AML-193 (cell line): ENCODE results near the gene ARHGEF40.

Experiments used
- DNase-seq, 2 experiments: peaks; one replicate each; lab custom pipeline; 2025; lab: John Stamatoyannopoulos, UW

Gene ARHGEF40

DNA sequence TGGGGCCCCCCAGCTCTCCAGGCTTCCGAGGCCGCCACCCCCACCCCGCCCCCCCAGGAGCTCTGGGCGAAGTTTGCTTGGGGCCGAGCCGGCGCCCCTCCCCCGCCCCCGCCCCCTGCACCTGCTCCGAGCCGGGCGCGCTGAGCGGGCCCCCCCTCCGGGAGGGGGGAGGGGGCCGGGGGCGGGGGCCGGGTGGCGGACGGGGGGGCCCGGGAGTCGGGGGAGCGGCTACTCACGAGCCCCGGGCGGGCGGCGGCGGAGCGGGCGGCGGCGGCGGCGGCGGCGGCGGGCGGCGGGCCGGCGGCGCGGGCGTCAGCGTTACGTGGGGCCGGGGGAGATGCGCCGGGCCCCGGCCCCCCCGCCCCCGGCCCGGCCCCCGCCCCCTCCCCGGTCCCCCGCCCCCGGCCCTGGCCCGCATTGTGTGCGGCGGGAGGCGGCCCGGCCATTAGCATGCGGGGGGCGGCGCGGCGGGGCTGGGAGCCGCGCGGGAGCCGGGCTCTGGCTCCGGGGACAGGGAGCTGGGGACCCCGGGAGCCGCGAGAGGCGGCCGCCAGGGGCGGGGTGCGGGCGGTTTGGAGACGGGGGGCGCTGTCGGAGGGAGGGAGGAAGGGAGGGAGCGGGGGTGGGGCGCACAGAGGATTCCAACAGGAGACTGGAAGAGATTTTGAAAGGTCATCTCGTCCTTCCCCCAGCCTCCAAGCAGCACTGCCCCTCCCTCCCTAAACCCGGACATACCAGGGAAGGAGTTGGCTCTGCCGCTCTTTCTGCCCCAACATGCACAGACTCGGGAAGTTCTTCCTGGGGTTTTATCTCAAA, 28.2 kb downstream of the ARHGEF40 start, which contains the start of gene ZNF219:
ZNF219 (minus strand) TSS at position 580 of the 816 bp plus-strand sequence. CDS start 5,064 bp downstream, outside the sequence.
- no peak for DNase-seq

DNA sequence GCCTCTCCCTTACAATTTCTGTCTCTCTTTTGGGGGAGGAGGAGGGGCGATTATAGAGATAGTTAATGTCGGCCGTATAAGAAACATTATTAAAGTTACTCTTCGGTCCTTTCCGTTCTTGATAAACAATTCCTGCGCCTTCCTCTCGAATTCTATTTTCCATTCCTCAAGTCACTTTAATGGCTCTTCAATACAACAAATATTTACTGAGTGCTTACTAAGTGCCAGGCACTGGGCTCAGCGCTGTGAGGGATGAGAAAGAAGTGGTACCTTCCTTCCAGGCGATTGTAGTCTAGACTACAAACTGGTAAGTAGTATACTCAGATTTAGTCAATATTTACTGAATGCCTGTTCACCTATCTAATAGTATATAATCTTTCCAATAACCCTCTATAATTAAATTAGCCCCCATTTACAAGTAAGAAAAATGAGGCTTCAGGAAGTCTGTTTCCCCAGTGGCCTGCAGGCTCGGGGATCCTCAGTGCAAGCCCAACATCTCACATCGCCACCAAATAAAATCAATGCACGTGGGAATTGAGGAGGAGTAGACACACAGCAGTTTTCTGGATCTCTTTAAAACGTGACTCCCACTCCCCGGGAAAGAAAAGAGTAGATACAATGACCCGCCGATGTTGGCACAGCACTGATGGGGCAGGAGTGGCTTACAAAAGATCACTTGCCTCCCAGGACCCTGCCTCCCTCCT, 28.9 kb downstream of the ARHGEF40 start:
- no peak for DNase-seq

DNA sequence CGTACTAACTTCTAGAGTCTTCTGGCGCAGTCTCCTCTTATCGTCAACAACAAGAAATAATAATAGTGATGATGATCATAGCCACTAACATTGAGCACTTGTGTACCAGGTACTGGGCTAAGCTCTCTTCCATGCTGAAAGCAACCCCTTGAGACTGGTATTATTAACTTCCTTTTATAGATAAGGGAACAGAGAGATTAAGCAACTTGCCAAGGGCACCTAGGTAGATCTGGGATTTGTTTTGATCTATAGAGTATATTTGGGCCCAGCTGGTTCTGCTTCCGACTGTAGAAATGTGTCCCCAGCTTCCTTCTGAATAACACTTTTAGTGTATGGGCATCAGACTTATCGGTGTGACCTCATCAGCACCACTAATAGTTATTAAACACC, 29.5 kb downstream of the ARHGEF40 start:
- no peak for DNase-seq

DNA sequence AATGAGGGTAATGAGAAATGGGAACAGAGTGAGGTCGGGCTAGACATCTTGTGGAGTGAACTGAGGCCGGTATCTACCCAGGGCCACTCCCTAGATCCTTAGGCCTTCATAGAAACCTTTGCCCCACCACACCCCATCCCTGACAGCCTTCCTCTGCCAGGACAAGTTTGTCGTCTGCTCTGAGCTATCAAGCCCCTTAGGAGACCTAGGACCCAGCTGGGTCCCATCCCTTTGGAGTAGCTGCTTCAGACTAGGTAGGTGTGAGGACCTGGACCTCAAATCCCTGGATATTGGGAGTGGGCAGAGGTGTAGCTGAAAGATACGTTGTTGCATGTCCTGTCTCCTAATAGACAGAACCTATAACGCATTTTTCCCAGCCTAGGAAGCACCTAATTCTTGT, 30.8 kb downstream of the ARHGEF40 start, which contains the start of gene TMEM253:
TMEM253 (plus strand) TSS at position 136 of the 400 bp plus-strand sequence. CDS start 278 bp downstream, outside the sequence.
- DNase-seq, result no peak

DNA sequence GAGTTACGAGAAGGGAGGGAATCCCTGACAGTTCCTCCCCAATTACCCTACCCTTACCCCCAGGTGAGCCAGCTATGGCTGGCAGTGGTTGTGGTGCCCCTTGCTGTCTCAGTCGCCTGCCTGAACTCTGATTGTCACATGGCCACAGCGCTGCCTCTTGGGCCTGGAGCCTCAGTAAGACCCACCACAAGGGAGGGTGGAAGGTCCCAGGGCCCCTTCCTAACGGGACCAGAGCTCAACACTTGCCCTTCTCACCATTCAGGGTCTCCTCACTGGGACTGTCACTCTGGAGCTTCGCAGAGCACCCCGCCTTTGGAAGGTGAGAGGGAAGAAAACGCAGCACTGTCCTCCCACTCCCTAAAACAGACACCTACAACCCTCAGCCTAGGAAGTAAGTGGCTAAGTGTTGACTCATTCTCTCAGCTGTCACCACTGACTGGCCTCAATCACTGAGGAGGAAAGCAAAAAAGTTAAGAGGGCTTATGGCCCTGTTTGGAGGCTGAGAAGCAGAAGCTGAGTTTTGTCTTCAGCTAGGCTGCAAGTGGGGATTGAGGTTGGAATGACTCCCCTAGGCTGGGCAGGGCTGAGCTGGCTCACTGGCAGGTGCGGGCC, 31.8 kb downstream of the ARHGEF40 start:
- no peak for DNase-seq

DNA sequence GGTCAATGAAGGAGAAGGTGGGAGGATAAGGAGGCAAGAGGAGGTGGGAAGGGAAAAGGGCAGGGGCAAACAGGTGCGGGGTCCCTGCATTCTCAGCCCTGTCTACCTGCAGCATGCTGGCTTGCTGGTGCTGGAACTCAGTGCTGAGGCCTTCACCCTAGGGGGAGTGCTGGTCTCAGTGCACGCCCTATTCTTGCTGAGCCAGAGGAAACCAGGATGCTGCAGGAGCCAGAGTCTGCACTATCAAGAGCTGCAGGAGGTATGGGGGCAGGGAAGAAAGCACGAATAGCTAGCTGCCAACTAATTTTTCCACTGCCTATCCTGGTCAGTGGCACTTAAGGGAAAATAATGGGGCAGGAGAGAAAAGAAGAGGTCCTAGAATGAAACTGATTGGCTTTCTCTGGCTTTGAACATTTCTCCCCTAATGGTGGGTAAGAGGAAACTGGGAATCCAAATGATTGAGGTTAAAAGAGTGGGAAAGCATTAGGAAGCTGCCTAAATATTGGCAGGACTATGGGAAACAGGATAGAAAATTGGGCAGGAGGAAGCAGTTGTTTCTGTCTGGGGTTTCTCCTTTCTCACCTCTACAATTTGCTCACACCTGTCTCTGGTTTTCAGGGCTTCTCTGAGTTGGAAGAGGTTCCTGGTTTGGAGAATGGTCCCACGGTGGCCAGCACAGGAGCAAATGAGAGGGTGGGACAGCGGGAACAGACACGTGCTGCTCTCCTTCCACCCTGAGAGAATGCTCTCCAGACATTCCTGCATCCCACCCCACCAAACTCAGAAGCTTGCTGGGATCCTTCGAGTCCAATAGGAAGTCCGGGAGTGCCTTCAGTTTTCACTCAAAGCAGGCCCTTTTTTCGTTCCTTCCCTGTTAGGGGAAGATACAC, 32.7 kb downstream of the ARHGEF40 start:
- DNase-seq, result no peak

DNA sequence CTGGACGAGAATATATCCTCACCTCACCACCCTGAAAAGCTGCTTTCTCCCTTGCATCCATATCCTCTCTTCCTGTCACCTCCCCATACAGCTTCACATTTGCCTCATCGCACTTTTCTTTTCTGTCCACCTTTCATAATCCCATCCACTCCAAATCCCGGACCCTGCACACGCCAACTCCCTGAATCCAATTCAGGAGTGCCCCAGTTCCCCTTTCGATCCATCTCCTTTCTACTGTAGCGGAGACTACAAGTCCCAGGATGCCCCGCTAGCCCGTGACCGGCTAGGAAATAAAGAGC, 33.3 kb downstream of the ARHGEF40 start:
- no peak for DNase-seq

DNA sequence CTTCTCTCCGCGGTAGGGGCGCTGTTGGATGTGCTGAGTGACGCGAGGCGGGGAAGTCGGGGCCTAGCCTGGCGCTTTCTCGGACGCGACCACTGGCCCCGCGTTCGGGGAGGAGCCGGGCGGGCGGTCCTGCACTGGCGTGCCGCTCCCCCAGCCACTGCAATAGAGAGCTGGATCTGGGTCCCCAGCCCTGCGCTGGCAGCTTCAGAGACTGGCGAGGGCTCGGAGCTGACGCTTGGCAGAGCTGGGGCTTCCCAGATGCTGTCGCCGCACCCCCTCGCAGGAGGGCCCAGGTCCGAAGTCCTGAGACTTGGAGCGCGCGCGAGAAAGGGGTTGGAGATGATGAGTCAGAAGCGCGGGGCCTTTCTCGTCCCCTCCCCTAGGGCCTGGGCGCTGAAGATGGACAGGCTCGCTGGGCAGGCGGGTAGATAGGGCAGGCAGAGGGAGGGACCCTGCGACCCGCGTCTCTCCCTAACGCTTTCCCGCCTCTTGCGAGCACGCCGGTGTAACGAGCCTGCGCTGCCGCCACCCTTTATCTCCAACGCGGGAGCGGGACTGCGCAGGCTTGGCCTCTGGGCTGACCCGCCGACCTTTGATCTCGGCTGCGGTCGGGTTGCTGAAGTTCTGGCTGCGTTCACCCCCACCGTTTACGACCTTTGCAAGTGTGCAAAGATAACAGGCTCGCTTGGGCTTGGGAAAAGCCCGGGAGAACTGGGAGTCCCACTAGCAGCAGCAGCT, 33.8 kb downstream of the ARHGEF40 start:
- peak; percentile 95 to 96 for DNase-seq

DNA sequence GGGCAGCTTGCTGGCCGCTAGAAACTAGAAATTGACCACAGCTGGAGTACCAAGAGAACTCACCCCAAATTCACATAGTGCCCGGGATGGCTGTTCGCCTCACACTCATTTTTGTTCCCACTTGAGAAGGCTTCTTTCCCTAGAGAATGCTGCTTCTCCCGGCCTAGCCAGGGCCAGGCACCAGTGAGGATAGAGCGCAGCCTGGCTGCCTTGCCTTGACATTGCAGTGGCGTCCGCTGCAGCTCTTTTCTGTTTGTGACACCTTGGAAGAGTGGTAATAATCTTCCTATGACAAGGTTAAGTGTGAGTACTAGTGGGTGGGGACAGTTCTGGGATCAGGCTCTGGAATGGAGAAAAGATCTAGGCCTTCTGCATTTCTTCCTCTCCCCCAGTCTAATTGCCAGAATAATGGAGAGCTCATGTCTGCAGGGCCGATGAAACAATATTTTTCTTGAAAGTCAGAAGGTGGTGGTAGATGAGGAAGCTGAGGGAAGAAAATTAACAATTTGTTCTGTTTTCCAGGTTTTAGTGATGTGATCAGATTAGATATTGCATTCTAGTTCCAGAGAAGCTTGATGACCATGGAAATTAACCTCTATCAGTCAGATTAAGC, 34.5 kb downstream of the ARHGEF40 start:
- DNase-seq, result peak; percentile 41 to 52

DNA sequence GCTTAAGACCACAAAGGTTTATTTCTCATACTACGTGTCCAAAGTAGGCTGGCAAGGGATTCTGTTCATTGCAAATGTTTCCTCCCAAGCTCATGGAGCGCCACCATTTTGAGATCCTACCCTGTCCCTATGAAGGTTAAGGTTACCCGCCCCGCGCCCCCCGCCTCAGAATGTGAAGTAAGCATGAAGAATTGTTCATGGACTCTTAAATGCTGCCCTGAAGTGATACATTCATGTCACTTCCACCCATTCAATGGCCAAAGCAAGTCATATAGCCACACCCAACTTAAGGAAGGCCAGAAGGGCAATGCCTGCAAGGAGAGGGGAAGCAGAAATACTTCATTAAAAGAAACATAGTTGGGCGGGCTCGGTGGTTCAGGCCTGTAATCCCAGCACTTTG, 35.0 kb downstream of the ARHGEF40 start:
- no peak for DNase-seq

DNA sequence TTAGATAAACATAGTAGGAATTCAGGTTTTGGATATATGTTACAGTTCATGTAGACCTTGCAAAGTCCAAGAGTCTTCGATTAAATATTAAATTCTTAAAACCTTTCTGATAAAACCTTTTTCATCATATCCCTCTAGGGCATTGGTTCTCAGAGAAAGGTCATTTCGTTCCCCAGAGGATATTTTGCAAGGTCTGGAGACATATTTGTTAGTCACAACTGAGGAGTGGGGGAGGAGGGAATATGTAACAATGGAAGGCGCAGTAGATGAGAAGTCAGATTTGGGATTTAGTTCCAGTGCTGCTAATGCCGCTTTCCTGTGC, 36.0 kb downstream of the ARHGEF40 start:
- DNase-seq, result peak; percentile 9 to 29

DNA sequence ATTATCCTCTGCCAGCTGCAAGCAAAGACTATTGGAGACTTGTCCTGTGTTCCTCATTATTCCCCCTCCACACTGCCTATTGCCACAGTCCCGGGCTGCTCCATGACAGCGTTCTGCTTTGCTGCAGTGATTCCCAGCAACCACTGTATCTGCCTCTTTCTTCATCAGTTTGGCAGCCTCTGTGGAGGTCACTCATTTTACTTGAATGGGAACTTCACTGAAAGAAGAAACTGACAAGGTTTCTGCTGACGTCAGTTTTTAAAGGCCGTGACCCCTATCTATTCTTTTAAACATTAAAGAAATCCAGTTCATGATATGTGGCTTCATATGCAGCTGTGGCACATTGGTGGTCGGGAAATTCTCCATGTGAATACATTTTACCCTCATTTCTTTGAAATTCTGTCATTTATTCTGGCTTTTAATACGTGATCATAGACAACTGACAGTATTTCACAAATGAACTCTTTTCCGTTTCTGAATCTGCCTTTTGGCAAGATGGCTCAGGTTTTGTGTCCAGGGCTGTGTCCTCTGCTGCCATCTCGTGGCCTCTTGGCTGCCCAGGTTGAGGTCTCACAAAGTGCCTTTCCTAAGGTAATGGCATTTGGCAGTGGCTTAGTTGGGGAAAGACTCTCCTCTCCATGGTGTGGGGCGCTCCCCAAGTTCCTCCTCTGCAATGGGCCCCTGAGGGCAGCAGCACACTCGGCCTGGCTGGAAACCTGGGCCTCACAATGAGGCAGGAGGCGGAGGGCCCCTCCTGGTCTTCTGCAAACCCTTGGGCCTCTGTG, 36.6 kb downstream of the ARHGEF40 start:
- DNase-seq, result peak; percentile 79 to 80

DNA sequence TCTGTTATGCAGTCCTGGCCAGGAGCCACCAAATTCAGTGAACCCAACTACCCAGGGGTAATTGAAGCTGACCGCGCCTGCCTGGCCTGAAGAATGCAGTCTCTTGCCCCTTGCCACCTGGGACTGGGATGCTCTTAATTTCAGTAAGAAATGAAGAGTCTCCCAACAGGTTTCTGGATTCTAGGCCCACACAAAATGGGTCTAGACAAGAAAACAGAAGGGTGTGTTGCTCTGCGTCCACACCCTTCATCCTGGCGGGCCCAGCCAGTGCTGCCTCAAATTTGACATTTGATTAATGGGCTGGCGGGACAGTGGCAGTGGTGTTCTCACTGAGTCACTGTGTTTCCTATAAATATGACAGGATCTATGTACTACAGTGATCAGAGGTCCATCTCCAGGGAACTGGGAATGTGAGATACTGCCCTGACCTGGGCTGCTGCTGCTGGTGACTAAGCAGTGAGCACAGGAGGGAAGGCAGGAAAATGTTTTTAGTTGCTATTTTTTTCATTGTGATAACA, 37.2 kb downstream of the ARHGEF40 start:
- no peak for DNase-seq

DNA sequence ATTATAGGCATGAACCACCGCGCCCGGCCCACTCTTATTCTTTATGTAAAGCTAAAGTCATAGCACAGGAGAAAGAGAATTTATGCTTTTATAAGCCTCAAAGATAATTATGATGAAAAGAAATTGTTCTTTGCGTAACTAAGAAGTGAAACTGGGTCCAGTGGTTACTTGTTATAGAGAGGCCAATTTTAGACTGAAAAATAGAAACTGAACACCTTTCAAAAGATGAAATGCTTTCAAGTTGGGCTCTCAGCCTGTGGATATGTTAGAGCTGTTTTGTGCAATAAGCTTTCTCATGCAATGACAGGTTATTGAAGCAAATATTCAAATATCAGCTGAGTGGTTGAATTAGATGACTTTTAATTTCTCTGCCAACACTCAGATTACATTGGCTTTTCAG, 38.7 kb downstream of the ARHGEF40 start:
- no peak for DNase-seq

DNA sequence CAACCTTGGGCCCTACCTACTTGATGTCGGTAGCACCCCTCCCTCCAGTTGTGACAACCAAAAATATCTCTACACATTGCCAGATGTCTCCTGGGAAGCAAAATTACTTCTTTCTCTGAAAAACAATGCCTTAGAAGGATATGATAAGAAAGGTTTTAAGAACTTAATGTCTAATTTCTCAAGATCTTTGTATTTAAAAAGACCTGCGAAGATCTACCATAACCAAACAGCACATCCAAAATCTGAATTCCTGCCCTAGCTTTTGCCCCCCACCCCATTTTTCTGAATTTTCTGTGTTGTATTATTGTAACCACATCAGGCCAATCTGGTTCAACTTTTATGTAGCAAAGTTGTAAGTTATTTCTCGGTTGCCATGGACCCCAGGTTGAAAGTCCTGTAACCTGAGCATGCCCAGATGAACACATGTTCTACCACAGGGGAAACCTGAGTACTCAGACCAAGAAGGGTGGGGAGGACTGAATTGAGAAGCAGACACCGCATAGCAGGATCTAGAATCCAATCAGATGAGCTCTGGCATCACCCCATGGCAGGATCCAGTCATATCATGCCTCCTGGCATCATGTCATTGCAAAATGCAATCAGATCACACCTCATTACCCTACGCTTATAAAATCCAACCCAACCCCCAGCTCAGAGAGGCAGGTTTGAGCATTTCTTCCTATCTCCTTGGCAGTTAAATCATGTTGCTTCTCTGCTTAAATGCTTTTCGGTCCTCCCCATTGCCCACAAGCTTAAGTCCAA, 39.5 kb downstream of the ARHGEF40 start:
- DNase-seq, result no peak

DNA sequence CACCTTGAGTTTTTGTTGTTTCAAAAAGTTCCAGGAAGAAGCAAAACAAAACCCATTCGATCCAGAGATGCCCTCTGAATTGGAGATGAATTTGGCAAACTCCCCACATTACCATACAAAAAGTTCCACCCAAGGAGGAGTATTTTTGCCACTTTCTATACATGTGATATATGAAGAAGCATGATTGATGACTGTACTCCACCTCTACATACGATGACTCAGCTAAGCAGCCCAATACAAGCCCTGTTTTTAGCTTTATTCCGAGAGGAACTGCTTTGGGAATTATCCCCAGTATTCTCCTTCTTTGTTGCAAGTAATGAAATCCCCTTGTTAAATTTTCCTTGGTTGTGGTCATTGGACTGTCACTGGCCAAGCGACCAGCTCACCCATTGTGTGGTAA, 42.2 kb downstream of the ARHGEF40 start:
- no peak for DNase-seq

DNA sequence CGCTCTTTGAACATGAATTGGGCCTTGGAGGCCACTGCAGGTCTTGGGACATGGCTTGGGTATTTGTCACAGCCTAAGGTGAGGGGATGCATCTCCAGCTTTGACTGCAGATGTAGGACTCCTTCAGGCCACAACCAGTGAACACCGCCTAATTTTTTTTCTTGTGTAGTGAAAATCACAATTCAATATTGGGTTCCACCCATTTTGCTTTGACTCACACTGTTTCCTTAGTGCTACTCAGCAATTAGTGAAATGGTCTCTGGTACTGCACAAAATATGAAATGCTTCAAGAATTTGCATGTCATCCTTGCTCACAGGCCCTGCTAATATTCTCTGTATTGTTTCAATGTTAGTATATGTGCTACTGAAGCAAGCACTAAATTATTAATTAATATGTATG, 43.3 kb downstream of the ARHGEF40 start:
- DNase-seq, result no peak

DNA sequence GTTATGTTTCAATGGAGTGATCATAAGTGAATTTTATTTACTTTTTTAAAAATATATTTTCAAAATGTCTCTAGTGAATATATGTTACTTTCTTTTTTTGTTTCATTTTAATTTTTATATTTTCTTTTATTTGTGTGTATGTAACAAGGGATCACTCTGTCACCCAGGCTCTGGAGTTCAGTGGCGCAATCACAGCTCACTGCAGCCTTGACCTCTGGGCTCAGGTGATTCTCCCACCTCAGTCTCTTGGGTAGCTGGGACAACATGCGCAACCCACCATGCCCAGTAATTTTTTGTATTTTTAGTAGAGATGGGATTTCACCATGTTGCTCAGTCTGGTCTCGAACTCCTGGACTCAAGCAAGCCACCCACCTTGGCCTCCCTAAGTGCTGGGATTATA, 48.8 kb downstream of the ARHGEF40 start:
- no peak for DNase-seq

DNA sequence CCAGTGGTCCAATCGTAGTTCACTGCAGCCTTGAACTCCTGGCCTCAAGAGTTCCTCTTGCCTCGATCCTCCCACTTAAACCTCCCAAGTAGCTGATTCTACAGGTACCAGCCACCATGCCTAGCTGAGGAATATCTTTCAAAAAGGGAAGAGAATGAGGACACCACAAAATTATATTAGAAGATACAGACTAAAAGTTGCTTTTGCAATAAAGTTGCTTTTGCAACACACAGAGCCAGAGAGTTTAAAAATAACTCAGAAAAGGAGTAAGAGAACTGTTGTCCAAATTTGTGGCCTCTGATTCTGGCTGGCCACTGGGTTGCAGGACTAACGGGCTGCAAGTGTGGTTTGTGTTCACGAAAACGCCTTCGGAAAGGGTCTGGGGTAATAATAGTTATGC, 50.6 kb downstream of the ARHGEF40 start:
- no peak for DNase-seq
